GM18526 (cell line): ENCODE results near the gene NELL2.

Source experiments
- POLR2A ChIP-seq: IDR thresholded peaks from 3 replicates; pipeline ENCODE4 v1.6.1; 2011; ENCODE audit not compliant: insufficient read length; ENCODE audit errors: extremely low read depth

The NELL2 gene

DNA sequence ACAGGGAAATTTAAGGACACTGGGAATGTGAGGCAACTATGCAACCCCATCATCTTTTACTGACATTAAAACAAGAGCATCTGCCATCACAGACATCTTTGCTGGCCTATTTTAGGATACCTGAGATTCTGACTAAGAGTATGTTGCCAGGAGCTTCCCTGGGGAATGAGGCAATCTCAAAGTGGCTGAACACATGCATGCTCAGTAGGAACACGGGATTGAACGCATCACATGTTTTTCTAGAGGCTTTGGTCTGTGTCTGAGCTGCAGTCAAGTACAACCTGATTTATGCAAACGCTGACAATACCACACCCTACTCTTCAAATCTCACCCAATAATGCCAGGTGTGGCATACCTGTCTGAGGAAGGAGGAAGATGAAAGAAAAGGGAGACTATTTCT lies 416.5 kb downstream of the NELL2 start:
- TF ChIP-seq POLR2A: no peak
